ENCODE results near the gene TNRC18. TPM values are rescaled to one million over a fixed set of nuclear protein-coding genes. Genes with fewer than 3 reads are reported as not detected.

The TNRC18 gene
- total and polyA plus RNA-seq, 2 of the 8 experiments (the other 6 are each of a cell fraction or from before 2014, with no cell fraction given) = 1.7 to 8.6 TPM

- Histone ChIP-seq H3K79me2 (ENCODE audit: control insufficient read depth in 1 of 2, insufficient read depth in 2 of 2, low read length in 2 of 2) (no peaks in the 10 kb centered on the region), H3K4ac (replicated peaks; ENCODE audit: insufficient read length, low read depth, low read length) (no peak overlapping the region), H3K4me1 (replicated peaks in 1 of 4; ENCODE audit: control insufficient read depth in 3 of 4, insufficient read depth in 4 of 4, low read length in 3 of 4) (no peaks in the 10 kb centered on the region), H3K18ac (ENCODE audit: extremely low read depth, low read length) (no peak overlapping the region), H3K4me3 (ENCODE audit: extremely low read depth in 1 of 4, insufficient read depth in 2 of 4, low read depth in 3 of 4, low read length in 4 of 4) (no peak overlapping the region), H3K14ac (ENCODE audit: insufficient read length) (no peak overlapping the region), H2BK120ac (replicated peaks; ENCODE audit: low read depth, low read length) (no peak overlapping the region), H4K20me1 (replicated peaks in 1 of 2; ENCODE audit: control insufficient read depth in 1 of 2, insufficient read depth in 2 of 2, low read length in 2 of 2) (no peaks in the 10 kb centered on the region), H4K5ac (ENCODE audit: insufficient read length, low read depth, low read length) (no peak overlapping the region), H3K9ac (replicated peaks in 1 of 4; ENCODE audit: extremely low read depth in 1 of 4, low read depth in 3 of 4, low read length in 3 of 4) (no peak overlapping the region), H4K8ac (ENCODE audit: extremely low read depth, insufficient read depth, low read length) (no peak overlapping the region), H3K27ac (ENCODE audit: low read depth, low read length) (no peak overlapping the region), H2AK5ac (ENCODE audit: low read depth, low read length) (no peak overlapping the region), H2AFZ (ENCODE audit: low read length) (no peak overlapping the region), H2BK5ac (ENCODE audit: low read depth, low read length) (no peak overlapping the region), H3K9me3 (ENCODE audit: insufficient read depth in 2 of 2, low read depth in 1 of 2, low read length in 1 of 2) (peaks cover 0 to 6% of the 10 kb centered on the region in 2 experiments; a peak in 1 of 4 replicates), H3K27me3 (replicated peaks in 1 of 4; ENCODE audit: control insufficient read depth in 3 of 4, extremely low read depth in 1 of 4, insufficient read depth in 3 of 4, low read length in 3 of 4) (no peaks in the 10 kb centered on the region), H3K4me2 (ENCODE audit: insufficient read depth in 1 of 2, low read depth in 2 of 2, low read length in 2 of 2) (no peak overlapping the region), H3K79me1 (ENCODE audit: low read depth, low read length) (no peaks in the 10 kb centered on the region), H3K56ac (replicated peaks; ENCODE audit: insufficient read length, low read depth, low read length) (no peak overlapping the region), H4K91ac (replicated peaks; ENCODE audit: insufficient read length, low read length) (no peak overlapping the region), H3K36me3 (ENCODE audit: control insufficient read depth in 2 of 4, insufficient read depth in 4 of 4, low read length in 3 of 4) (no peaks in the 10 kb centered on the region), H2BK12ac (ENCODE audit: low read depth, low read length) (no peak overlapping the region), H2BK20ac (ENCODE audit: low read length) (no peak overlapping the region), H2BK15ac (ENCODE audit: low read length) (no peak overlapping the region), H3K23ac (ENCODE audit: insufficient read length) (no peak overlapping the region), H3K23me2 (ENCODE audit: low read depth, low read length) (no peaks in the 10 kb centered on the region)
- no peak for FAIRE-seq
- ChIA-PET POLR2A (ENCODE audit: partially characterized antibody) (no interaction called here), CTCF (ENCODE audit: partially characterized antibody) (interaction anchor here (0.9 to 1.3 kb wide), 3 partner anchors 9 to 23 kb away, joined by 3 to 4 read pairs (median 3); no protein-coding TSS in a partner anchor)
- WGBS, 2 experiments (ENCODE audit: extremely low coverage in 1 of 2, insufficient coverage in 1 of 2, insufficient read length in 1 of 2, insufficient replicate concordance in 2 of 2, low coverage in 1 of 2, low lambda C conversion rate in 2 of 2, missing lambda C conversion rate in 1 of 2) = 94% methylated on average over 6 of the region's 6 CpGs; no CpG with 5 or more reads in 1 of the 2 experiments
- no peak for DNase-seq (ENCODE audit: low read depth in 1 of 2, low spot score in 2 of 2)
- TF ChIP-seq KDM5A (IDR thresholded peaks at IDR 0.05; ENCODE audit: low read length) (no peak), GTF2F1 (IDR thresholded peaks at IDR 0.05; ENCODE audit: borderline replicate concordance, low read depth, low read length) (no peak), CTCF (IDR thresholded peaks at IDR 0.05; ENCODE audit: control extremely low read depth in 1 of 3, insufficient read depth in 1 of 3, low read depth in 1 of 3, low read length in 3 of 3) (no peak), JUND (IDR thresholded peaks at IDR 0.05; ENCODE audit: low read length) (no peak), ATF3 (IDR thresholded peaks at IDR 0.05; ENCODE audit: insufficient read depth, low read depth, low read length) (no peak), TAF7 (optimal IDR thresholded peaks at IDR 0.05; ENCODE audit: borderline replicate concordance, low read depth, low read length) (no peak), EP300 (IDR thresholded peaks at IDR 0.05; ENCODE audit: borderline replicate concordance in 1 of 2, low read depth in 2 of 2, low read length in 2 of 2) (no peak), MAFK (IDR thresholded peaks at IDR 0.05; ENCODE audit: low read depth, low read length) (no peak), GABPA (IDR thresholded peaks at IDR 0.05; ENCODE audit: borderline replicate concordance, insufficient read depth, low read length) (no peak), CHD1 (IDR thresholded peaks at IDR 0.05; ENCODE audit: low read depth, low read length) (no peak), KDM4A (IDR thresholded peaks at IDR 0.05; ENCODE audit: low read depth, low read length, severe bottlenecking) (no peak)
Measured at GRCh38 chr7:5342631-5343030, 81.0 kb downstream of the TNRC18 start.
